PFSK-1 (cell line): ENCODE measurements around the gene RO60.

Experiments used
- FOXP2 ChIP-seq: optimal IDR thresholded peaks from 2 replicates; pipeline ENCODE3; 2011; ENCODE audit warnings: borderline replicate concordance, control low read depth, inconsistent platforms; ENCODE audit not compliant: insufficient read depth; ENCODE audit errors: extremely low read length, extremely low read depth
- TAF1 ChIP-seq: IDR thresholded peaks from 2 replicates; pipeline ENCODE4 v1.6.1; 2012; ENCODE audit warnings: low read length, control low read depth, borderline replicate concordance; ENCODE audit not compliant: insufficient read depth
- TF ChIP-seq, protein P1 (sequence below), 2 experiments: IDR thresholded peaks; 2 replicates each; pipeline versions ENCODE4 v1.6.1 to v1.8.0; 2011 to 2012; ENCODE audit warnings: low read depth in 2 of 2, low read length in 2 of 2, control low read depth in 1 of 2, inconsistent platforms in 1 of 2, mild to moderate bottlenecking in 1 of 2, moderate library complexity in 1 of 2; ENCODE audit not compliant: insufficient read depth in 1 of 2

DNA sequence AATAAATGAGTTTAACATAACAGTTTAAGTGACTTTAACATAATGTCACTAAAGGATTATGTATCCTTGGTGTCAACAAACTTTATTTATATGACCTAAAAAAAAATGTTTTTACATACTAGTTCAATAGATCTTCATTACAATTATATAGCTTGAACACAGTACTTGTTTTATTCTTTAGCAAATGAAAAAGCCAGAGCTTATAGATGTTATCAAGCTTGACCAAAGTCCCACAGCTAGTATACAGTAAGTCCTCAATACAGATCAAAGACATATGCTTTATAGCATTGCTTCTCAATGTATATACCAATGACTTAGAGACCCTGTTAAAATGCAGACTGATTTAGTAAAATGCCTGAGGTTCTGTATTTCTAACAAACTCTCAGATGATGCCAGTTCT lies 42.6 kb upstream of the RO60 start:
- TF ChIP-seq TAF1 (no peak), FOXP2 (no peak)
- TF ChIP-seq, protein P1, sequence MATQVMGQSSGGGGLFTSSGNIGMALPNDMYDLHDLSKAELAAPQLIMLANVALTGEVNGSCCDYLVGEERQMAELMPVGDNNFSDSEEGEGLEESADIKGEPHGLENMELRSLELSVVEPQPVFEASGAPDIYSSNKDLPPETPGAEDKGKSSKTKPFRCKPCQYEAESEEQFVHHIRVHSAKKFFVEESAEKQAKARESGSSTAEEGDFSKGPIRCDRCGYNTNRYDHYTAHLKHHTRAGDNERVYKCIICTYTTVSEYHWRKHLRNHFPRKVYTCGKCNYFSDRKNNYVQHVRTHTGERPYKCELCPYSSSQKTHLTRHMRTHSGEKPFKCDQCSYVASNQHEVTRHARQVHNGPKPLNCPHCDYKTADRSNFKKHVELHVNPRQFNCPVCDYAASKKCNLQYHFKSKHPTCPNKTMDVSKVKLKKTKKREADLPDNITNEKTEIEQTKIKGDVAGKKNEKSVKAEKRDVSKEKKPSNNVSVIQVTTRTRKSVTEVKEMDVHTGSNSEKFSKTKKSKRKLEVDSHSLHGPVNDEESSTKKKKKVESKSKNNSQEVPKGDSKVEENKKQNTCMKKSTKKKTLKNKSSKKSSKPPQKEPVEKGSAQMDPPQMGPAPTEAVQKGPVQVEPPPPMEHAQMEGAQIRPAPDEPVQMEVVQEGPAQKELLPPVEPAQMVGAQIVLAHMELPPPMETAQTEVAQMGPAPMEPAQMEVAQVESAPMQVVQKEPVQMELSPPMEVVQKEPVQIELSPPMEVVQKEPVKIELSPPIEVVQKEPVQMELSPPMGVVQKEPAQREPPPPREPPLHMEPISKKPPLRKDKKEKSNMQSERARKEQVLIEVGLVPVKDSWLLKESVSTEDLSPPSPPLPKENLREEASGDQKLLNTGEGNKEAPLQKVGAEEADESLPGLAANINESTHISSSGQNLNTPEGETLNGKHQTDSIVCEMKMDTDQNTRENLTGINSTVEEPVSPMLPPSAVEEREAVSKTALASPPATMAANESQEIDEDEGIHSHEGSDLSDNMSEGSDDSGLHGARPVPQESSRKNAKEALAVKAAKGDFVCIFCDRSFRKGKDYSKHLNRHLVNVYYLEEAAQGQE (IDR thresholded peaks at IDR 0.05; ENCODE audit: insufficient read depth in 1 of 2, low read depth in 2 of 2, low read length in 2 of 2): no peak
